GM21576 (cell line): ENCODE results near the gene TSHR.

Experiments used
- ATAC-seq: cut with Tn5 transposase; IDR thresholded peaks from one replicate; pipeline ENCODE4 v1.9.1; 2021; ENCODE audit warnings: mild to moderate bottlenecking, moderate library complexity; ENCODE audit not compliant: unreplicated experiment

Gene TSHR

GRCh38 chr14:81170104-81170828 is 214.8 kb downstream of the TSHR start:
- peak; percentile 95 for ATAC-seq

DNA sequence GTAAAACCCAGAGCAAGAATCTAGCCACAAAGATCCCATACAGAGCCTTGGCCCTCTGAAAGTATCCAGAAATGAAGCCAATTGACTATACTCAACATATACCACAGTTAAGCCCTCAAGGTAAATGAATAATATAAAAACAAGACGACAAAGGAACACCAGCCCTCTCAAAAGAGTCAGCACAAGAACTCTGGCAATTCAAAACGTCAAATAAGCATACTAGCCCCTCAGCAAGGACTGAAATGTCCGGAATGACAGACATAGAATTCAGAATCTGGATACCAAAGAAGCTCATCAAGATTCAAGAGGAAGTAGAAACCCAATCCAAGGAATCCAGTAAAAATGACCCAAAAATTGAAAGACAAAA is 215.4 kb downstream of the TSHR start:
- no peak for ATAC-seq

- ATAC-seq: peak; percentile 11
Observed at GRCh38 chr14:81172353-81172752, 216.9 kb downstream of the TSHR start.

DNA sequence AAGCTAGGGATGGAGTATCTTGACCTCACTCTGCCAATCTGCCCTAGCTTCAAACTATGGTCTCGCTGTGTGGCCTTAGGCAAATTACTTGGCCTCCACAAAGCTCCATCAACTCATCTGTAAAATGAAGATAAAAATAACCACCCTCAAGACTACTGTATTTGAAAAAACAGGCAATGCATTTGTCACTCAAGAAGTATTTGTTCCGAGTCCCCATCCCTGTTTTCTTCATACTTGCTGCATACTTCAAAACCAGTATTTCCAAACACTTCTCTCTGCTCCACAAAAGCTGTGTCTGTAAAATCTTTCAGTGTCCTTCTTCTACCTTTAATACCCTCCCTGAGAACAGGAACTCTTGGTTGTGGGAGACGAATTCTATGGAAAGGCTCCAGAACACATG is 217.5 kb downstream of the TSHR start:
- ATAC-seq: peak; percentile 26

DNA sequence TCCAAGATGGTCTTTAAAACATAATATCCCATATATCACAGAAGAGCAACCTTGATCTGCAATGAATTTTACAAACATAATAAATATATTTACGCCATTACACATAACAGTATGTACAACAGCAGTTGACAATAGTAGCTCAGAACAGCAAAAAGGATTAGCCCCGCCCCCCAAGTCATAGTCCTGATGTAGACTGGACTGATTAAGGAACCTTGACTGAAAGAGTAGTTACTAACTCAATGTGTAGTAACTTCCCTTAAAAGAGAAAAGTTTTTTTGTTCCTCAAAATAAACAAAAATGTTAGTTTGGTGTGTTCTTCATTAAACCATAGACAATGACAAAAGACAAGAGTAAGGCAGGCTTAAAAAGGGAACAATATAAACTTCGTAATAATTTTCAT is 220.8 kb downstream of the TSHR start:
- ATAC-seq: no peak

- no peak for ATAC-seq
Observed at GRCh38 chr14:81177225-81177624, 221.8 kb downstream of the TSHR start.

- ATAC-seq: peak; percentile 64
Observed at GRCh38 chr14:81178063-81178462, 222.6 kb downstream of the TSHR start.

DNA sequence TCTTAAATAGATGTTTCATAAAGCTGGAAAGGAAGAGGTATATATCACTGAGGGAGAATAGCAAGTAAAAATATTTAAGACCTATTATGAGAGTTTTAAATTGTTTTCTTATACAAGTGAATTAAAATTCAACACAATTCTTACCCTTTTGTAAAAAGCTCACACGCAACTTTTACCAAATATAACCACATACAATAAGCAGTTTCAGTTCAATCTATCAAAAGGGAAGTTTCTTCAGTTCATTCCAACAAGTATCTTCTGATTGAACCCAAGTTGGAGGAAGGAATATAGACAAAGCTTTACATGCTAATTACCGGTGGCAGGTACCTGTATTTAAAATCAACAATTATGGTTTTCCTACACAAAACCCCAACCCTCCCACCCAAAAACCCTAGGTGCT is 224.2 kb downstream of the TSHR start:
- ATAC-seq: no peak

DNA sequence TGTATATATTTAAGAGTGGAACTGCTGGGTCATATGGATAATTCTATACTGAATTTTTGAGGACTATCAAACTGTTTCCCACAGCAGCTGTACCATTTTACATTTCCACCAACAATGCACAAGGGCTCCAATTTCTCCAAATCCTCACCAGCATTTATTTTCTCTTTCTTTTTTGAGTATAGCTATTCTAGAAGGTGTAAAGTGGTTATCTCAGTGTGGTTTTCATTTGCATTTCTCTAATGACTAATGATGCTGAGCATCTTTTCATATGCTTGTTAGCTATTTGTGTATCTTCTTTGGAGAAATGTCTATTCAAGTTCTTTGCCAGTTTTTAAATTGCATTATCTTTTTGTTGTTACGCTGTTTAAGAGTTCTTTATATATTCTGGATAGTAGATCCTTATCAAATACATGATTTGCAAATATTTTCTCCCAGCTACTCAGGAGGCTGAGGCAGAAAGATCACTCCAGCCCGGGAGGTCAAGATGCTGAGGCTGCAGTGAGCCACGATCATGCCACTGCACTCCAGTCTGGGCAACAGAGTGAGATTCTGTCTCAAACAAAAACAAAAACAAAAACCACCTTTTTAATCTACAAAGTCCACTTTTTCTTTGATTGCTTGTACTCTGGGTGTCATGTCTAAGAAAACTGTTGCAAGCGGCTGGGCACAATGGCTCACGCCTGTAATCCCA is 232.6 kb downstream of the TSHR start:
- peak; percentile 86 for ATAC-seq

DNA sequence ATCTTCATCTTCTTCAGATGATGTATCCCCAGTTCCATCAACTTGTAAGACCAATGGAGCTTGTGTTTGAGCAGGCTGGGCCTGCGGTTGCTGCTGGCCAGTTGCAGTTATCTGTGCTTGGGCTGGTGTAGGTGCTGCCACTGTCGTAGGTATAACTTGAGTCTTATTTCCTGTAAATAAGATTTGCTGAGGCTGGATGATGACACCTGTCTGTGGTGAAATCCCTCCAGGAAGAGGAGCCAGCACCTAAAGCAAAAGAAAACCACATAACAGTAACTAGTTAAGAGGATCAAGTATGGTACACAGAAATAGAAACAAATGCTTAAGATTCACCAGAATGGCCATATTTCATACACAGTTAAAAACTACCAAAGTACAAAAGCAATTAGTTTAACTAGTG is 237.2 kb downstream of the TSHR start:
- no peak for ATAC-seq

DNA sequence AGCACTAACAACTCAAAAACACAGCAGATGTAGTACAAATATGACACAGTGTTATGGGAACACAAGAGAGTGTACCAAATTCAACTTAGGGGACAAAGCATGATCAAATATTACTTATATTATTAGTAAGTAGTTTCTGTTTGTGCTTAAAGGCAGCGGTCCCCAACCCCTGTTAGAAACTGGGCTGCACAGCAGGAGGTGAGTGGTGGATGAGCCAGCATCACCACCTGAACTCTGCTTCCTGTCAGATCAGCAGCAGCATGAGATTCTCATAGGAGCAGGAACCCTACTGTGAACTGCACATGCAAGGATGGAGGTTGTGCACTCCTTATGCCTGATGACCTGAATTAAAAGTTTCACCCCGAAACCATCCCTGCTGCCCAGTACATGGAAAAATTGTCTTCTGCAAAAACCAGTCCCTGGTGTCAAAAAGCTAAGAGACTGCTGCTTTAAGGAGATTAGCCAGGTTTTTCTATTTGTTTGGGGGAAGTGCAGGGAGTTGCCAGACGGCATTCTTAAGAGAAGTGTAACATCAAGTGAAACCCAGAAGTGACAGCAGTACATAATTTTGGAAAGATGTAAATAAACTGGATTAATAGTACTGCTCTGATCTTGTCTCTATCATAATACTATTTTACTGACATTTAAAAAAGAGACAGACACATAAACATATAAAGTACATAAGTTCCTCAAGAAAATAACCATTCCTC is 238.7 kb downstream of the TSHR start:
- ATAC-seq: no peak
